Measurements from ENCODE around the gene MRPL4. TPM values are rescaled to one million over a fixed set of nuclear protein-coding genes. Genes with fewer than 3 reads are reported as not detected.

Gene MRPL4
- polyA plus RNA-seq, 2 donors: 25.7 to 71.6 TPM

DNA sequence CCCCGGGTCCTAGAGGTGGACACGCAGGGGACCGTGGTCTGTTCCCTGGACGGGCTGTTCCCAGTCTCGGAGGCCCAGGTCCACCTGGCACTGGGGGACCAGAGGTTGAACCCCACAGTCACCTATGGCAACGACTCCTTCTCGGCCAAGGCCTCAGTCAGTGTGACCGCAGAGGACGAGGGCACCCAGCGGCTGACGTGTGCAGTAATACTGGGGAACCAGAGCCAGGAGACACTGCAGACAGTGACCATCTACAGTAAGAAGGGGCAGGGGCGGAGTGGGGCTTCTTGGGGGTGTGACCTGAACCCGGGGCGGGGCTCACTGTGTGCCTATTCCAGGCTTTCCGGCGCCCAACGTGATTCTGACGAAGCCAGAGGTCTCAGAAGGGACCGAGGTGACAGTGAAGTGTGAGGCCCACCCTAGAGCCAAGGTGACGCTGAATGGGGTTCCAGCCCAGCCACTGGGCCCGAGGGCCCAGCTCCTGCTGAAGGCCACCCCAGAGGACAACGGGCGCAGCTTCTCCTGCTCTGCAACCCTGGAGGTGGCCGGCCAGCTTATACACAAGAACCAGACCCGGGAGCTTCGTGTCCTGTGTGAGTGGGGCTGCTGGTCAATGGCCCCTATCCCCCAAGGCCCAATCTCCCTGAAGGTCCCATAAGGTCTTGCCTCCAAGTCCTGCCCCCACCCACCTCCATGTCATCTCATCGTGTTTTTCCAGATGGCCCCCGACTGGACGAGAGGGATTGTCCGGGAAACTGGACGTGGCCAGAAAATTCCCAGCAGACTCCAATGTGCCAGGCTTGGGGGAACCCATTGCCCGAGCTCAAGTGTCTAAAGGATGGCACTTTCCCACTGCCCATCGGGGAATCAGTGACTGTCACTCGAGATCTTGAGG, 32.3 kb downstream of the MRPL4 start:
- H3K27ac ChIP-seq (ENCODE audit: low read depth in 2 of 2, low read length in 1 of 2): no peak overlapping the region
- peaks cover 0 to 10% of the 10 kb centered on the region in 2 donors for H3K27me3 ChIP-seq (ENCODE audit: control insufficient read depth in 1 of 2, insufficient read depth in 2 of 2, low read length in 2 of 2)
- H3K36me3 ChIP-seq (ENCODE audit: control insufficient read depth in 2 of 2, insufficient read depth in 2 of 2, low read length in 1 of 2): peaks cover 0 to 14% of the 10 kb centered on the region in 2 donors
- 92 to 93% methylated on average over 29 to 34 of the region's 34 CpGs for WGBS, 2 donors
- peaks cover 7 to 20% of the 10 kb centered on the region in 2 donors for H3K4me1 ChIP-seq (ENCODE audit: control insufficient read depth in 2 of 2, insufficient read depth in 2 of 2, low read length in 1 of 2)
- no peak overlapping the region for H3K4me3 ChIP-seq (ENCODE audit: low read depth in 1 of 2, low read length in 2 of 2)
- H3K9me3 ChIP-seq (ENCODE audit: control insufficient read depth in 2 of 2, insufficient read depth in 1 of 2, low read depth in 1 of 2, low read length in 1 of 2): peaks cover 0 to 3% of the 10 kb centered on the region in 2 donors

DNA sequence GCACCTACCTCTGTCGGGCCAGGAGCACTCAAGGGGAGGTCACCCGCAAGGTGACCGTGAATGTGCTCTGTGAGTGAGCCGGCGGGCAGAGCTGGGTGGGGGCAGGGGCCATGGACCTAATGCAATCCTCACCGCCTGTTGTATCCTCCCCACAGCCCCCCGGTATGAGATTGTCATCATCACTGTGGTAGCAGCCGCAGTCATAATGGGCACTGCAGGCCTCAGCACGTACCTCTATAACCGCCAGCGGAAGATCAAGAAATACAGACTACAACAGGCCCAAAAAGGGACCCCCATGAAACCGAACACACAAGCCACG, 32.9 kb downstream of the MRPL4 start:
- H3K4me1 ChIP-seq (ENCODE audit: control insufficient read depth in 2 of 2, insufficient read depth in 2 of 2, low read length in 1 of 2): peaks cover 12 to 22% of the 10 kb centered on the region in 2 donors
- WGBS, 2 donors: 95 to 98% methylated on average over 13 of the region's 13 CpGs

DNA sequence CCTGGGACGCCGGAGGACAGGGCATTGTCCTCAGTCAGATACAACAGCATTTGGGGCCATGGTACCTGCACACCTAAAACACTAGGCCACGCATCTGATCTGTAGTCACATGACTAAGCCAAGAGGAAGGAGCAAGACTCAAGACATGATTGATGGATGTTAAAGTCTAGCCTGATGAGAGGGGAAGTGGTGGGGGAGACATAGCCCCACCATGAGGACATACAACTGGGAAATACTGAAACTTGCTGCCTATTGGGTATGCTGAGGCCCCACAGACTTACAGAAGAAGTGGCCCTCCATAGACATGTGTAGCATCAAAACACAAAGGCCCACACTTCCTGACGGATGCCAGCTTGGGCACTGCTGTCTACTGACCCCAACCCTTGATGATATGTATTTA, 33.4 kb downstream of the MRPL4 start:
- H3K27me3 ChIP-seq (ENCODE audit: control insufficient read depth in 1 of 2, insufficient read depth in 2 of 2, low read length in 2 of 2): peaks cover 0 to 15% of the 10 kb centered on the region in 2 donors
- H3K36me3 ChIP-seq (ENCODE audit: control insufficient read depth in 2 of 2, insufficient read depth in 2 of 2, low read length in 1 of 2): peaks cover 0 to 14% of the 10 kb centered on the region in 2 donors
- H3K9me3 ChIP-seq (ENCODE audit: control insufficient read depth in 2 of 2, insufficient read depth in 1 of 2, low read depth in 1 of 2, low read length in 1 of 2): peaks cover 0 to 4% of the 10 kb centered on the region in 2 donors
- WGBS, 2 donors: 85 to 92% methylated on average over 4 of the region's 4 CpGs
- no peak overlapping the region for H3K4me3 ChIP-seq (ENCODE audit: low read depth in 1 of 2, low read length in 2 of 2)
- H3K4me1 ChIP-seq (ENCODE audit: control insufficient read depth in 2 of 2, insufficient read depth in 2 of 2, low read length in 1 of 2): peaks cover 17 to 27% of the 10 kb centered on the region in 2 donors
- H3K27ac ChIP-seq (ENCODE audit: low read depth in 2 of 2, low read length in 1 of 2): no peak overlapping the region

More for the DNA sequence above, 32.9 kb downstream of the MRPL4 start:
- Histone ChIP-seq H3K4me3 (ENCODE audit: low read depth in 1 of 2, low read length in 2 of 2) (no peak overlapping the region), H3K36me3 (ENCODE audit: control insufficient read depth in 2 of 2, insufficient read depth in 2 of 2, low read length in 1 of 2) (peaks cover 0 to 14% of the 10 kb centered on the region in 2 donors), H3K27me3 (ENCODE audit: control insufficient read depth in 1 of 2, insufficient read depth in 2 of 2, low read length in 2 of 2) (peaks cover 0 to 15% of the 10 kb centered on the region in 2 donors), H3K27ac (ENCODE audit: low read depth in 2 of 2, low read length in 1 of 2) (no peak overlapping the region), H3K9me3 (ENCODE audit: control insufficient read depth in 2 of 2, insufficient read depth in 1 of 2, low read depth in 1 of 2, low read length in 1 of 2) (peaks cover 0 to 4% of the 10 kb centered on the region in 2 donors)

DNA sequence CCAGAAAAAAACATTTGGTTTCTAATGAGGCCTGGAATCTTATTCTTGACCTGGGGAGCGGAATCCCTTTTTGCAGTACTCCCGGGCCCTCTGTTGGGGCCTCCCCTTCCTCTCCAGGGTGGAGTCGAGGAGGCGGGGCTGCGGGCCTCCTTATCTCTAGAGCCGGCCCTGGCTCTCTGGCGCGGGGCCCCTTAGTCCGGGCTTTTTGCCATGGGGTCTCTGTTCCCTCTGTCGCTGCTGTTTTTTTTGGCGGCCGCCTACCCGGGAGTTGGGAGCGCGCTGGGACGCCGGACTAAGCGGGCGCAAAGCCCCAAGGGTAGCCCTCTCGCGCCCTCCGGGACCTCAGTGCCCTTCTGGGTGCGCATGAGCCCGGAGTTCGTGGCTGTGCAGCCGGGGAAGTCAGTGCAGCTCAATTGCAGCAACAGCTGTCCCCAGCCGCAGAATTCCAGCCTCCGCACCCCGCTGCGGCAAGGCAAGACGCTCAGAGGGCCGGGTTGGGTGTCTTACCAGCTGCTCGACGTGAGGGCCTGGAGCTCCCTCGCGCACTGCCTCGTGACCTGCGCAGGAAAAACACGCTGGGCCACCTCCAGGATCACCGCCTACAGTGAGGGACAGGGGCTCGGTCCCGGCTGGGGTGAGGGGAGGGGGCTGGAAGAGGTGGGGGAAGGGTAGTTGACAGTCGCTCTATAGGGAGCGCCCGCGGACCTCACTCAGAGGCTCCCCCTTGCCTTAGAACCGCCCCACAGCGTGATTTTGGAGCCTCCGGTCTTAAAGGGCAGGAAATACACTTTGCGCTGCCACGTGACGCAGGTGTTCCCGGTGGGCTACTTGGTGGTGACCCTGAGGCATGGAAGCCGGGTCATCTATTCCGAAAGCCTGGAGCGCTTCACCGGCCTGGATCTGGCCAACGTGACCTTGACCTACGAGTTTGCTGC, 35.1 kb downstream of the MRPL4 start, which contains the start of gene ICAM4:
Gene ICAM4, plus strand, starts transcription at position 153 of the 935 bp plus-strand sequence. Its CDS starts 58 bp downstream, at position 211.
- no peak within 1 kb of the TSS for H3K4me3 ChIP-seq (ENCODE audit: low read depth in 1 of 2, low read length in 2 of 2)
- WGBS, 2 donors: 11 to 24% methylated on average over 59 of the region's 59 CpGs
- H3K36me3 ChIP-seq (ENCODE audit: control insufficient read depth in 2 of 2, insufficient read depth in 2 of 2, low read length in 1 of 2): peaks cover 0 to 14% of the 10 kb centered on the region in 2 donors
- H3K4me1 ChIP-seq (ENCODE audit: control insufficient read depth in 2 of 2, insufficient read depth in 2 of 2, low read length in 1 of 2): peaks cover 23 to 41% of the 10 kb centered on the region in 2 donors
- H3K27me3 ChIP-seq (ENCODE audit: control insufficient read depth in 1 of 2, insufficient read depth in 2 of 2, low read length in 2 of 2): peaks cover 0 to 15% of the 10 kb centered on the region in 2 donors
- peaks cover 0 to 6% of the 10 kb centered on the region in 2 donors for H3K9me3 ChIP-seq (ENCODE audit: control insufficient read depth in 2 of 2, insufficient read depth in 1 of 2, low read depth in 1 of 2, low read length in 1 of 2)
- no peak within 1 kb of the TSS for H3K27ac ChIP-seq (ENCODE audit: low read depth in 2 of 2, low read length in 1 of 2)

DNA sequence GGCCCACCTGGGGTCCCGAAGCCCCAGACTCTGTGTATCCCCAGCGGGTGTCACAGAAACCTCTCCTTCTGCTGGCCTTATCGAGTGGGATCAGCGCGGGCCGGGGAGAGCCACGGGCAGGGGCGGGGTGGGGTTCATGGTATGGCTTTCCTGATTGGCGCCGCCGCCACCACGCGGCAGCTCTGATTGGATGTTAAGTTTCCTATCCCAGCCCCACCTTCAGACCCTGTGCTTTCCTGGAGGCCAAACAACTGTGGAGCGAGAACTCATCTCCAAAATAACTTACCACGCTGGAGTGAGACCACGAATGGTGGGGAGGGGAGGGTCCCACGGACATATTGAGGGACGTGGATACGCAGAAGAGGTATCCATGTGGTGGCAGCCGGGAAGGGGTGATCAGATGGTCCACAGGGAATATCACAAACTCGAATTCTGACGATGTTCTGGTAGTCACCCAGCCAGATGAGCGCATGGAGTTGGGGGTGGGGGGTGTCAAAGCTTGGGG, 36.7 kb downstream of the MRPL4 start:
- no peak overlapping the region for H3K27ac ChIP-seq (ENCODE audit: low read depth in 2 of 2, low read length in 1 of 2)
- peaks cover 23 to 53% of the 10 kb centered on the region in 2 donors for H3K4me1 ChIP-seq (ENCODE audit: control insufficient read depth in 2 of 2, insufficient read depth in 2 of 2, low read length in 1 of 2)
- WGBS, 2 donors: 1 to 3% methylated on average over 23 of the region's 23 CpGs
- H3K4me3 ChIP-seq (ENCODE audit: low read depth in 1 of 2, low read length in 2 of 2): peak overlapping the region; percentile 21 to 28
- peaks cover 0 to 15% of the 10 kb centered on the region in 2 donors for H3K9me3 ChIP-seq (ENCODE audit: control insufficient read depth in 2 of 2, insufficient read depth in 1 of 2, low read depth in 1 of 2, low read length in 1 of 2)
- peaks cover 0 to 12% of the 10 kb centered on the region in 2 donors for H3K36me3 ChIP-seq (ENCODE audit: control insufficient read depth in 2 of 2, insufficient read depth in 2 of 2, low read length in 1 of 2)
- peaks cover 0 to 24% of the 10 kb centered on the region in 2 donors for H3K27me3 ChIP-seq (ENCODE audit: control insufficient read depth in 1 of 2, insufficient read depth in 2 of 2, low read length in 2 of 2)

DNA sequence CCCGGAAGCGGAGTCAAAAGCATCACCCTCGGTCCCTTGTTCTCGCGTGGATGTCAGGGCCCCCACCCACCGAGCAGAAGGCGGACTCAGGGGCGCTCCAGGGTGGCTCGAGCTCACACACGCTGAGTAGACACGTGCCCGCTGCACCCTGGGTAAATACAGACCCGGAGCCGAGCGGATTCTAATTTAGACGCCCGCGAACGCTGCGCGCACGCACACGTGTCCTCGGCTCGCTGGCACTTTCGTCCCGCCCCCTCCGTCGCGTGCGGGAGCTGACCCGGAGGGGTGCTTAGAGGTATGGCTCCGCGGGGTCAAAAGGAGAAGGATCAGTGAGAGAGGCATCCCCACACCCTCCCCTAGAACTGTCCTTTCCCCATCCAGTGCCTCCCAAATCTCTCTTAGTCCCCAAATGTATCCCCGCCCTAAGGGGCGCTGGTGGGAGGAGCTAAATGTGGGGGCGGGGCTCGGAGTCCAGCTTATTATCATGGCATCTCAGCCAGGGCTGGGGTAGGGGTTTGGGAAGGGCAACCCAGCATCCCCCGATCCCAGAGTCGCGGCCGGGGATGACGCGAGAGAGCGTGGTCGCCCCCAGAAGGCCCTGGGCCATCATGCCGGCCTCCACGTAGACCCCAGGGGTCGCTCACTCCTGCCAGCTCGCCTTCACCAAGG, 37.3 kb downstream of the MRPL4 start:
- Histone ChIP-seq H3K9me3 (ENCODE audit: control insufficient read depth in 2 of 2, insufficient read depth in 1 of 2, low read depth in 1 of 2, low read length in 1 of 2) (peaks cover 0 to 16% of the 10 kb centered on the region in 2 donors), H3K27me3 (ENCODE audit: control insufficient read depth in 1 of 2, insufficient read depth in 2 of 2, low read length in 2 of 2) (peaks cover 0 to 25% of the 10 kb centered on the region in 2 donors), H3K36me3 (ENCODE audit: control insufficient read depth in 2 of 2, insufficient read depth in 2 of 2, low read length in 1 of 2) (peaks cover 0 to 8% of the 10 kb centered on the region in 2 donors), H3K4me1 (ENCODE audit: control insufficient read depth in 2 of 2, insufficient read depth in 2 of 2, low read length in 1 of 2) (peaks cover 23 to 53% of the 10 kb centered on the region in 2 donors), H3K27ac (ENCODE audit: low read depth in 2 of 2, low read length in 1 of 2) (no peak overlapping the region), H3K4me3 (ENCODE audit: low read depth in 1 of 2, low read length in 2 of 2) (peak overlapping the region; percentile 21 to 28)
- WGBS, 2 donors: 1% methylated on average over 47 to 50 of the region's 50 CpGs

DNA sequence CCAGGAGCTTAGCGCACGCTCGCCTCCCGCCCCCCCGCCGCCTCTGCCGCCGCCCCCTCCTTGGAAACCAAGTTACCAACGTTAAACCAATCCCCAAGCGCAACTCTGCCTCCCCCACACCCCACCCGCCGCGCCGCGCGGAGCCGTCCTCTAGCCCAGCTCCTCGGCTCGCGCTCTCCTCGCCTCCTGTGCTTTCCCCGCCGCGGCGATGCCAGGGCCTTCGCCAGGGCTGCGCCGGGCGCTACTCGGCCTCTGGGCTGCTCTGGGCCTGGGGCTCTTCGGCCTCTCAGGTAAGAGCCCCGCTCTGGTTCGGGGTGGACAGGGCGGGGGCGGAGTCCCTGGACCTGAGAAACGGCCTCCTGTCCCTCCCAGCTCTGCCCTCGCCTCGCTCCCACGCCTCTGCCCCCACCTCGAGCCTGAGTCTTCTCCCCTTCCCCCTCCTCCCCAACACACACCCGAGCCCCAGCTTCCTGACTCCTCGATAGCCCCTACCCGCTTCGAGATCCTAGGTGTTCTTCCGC, 37.9 kb downstream of the MRPL4 start, which contains the start of gene ICAM5:
Gene ICAM5, plus strand, starts transcription at position 117 of the 521 bp plus-strand sequence. Its CDS starts 92 bp downstream, at position 209.
- Histone ChIP-seq H3K27me3 (ENCODE audit: control insufficient read depth in 1 of 2, insufficient read depth in 2 of 2, low read length in 2 of 2) (peaks cover 0 to 25% of the 10 kb centered on the region in 2 donors), H3K36me3 (ENCODE audit: control insufficient read depth in 2 of 2, insufficient read depth in 2 of 2, low read length in 1 of 2) (peaks cover 0 to 2% of the 10 kb centered on the region in 2 donors), H3K4me3 (ENCODE audit: low read depth in 1 of 2, low read length in 2 of 2) (peak within 1 kb of the TSS; percentile 21 to 28), H3K27ac (ENCODE audit: low read depth in 2 of 2, low read length in 1 of 2) (no peak within 1 kb of the TSS), H3K4me1 (ENCODE audit: control insufficient read depth in 2 of 2, insufficient read depth in 2 of 2, low read length in 1 of 2) (peaks cover 23 to 53% of the 10 kb centered on the region in 2 donors), H3K9me3 (ENCODE audit: control insufficient read depth in 2 of 2, insufficient read depth in 1 of 2, low read depth in 1 of 2, low read length in 1 of 2) (peaks cover 0 to 18% of the 10 kb centered on the region in 2 donors)
- 1% methylated on average over 38 to 45 of the region's 45 CpGs for WGBS, 2 donors

DNA sequence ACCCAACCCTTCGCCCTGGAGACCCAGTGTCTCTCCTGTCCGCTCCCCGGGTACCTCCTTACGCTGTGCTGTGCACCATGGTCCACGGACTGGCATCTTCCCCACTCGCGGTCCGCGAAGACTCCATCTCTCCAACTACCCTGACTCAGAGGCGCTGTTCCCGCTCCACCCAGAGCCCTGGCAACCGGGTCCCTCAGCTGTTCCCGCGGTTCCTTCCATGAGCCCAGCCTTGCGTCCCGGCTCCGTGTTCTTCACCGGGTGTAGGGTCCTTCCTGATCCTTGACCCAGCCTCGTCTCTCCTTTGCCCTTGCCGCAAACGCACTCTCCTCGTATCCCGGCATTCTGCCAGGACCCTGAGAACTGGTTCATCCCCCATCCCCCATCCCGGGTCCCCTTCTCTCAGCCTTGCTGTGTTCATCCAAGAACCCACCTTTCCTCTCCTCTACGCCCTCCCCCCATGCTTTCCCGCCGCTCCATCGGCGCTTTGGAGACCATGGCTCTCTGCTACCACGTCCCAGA, 38.4 kb downstream of the MRPL4 start:
- H3K4me1 ChIP-seq (ENCODE audit: control insufficient read depth in 2 of 2, insufficient read depth in 2 of 2, low read length in 1 of 2): peaks cover 23 to 56% of the 10 kb centered on the region in 2 donors
- 1 to 2% methylated on average over 30 of the region's 30 CpGs for WGBS, 2 donors
- peak overlapping the region; percentile 5 to 10 for H3K4me3 ChIP-seq (ENCODE audit: low read depth in 1 of 2, low read length in 2 of 2)
- H3K36me3 ChIP-seq (ENCODE audit: control insufficient read depth in 2 of 2, insufficient read depth in 2 of 2, low read length in 1 of 2): no peaks in the 10 kb centered on the region
- peaks cover 0 to 18% of the 10 kb centered on the region in 2 donors for H3K9me3 ChIP-seq (ENCODE audit: control insufficient read depth in 2 of 2, insufficient read depth in 1 of 2, low read depth in 1 of 2, low read length in 1 of 2)
- H3K27ac ChIP-seq (ENCODE audit: low read depth in 2 of 2, low read length in 1 of 2): no peak overlapping the region
- H3K27me3 ChIP-seq (ENCODE audit: control insufficient read depth in 1 of 2, insufficient read depth in 2 of 2, low read length in 2 of 2): peaks cover 0 to 25% of the 10 kb centered on the region in 2 donors

Measured in esophagus (tissue), 2 donors.